Omental fat pad (tissue), 4 donors: ENCODE results near the gene TREML1. TPM values are rescaled to one million over a fixed set of nuclear protein-coding genes. Genes with fewer than 3 reads are reported as not detected.

ENCODE experiments used
- ATAC-seq: fragments of 150-250 bp; one replicate; pipeline ENCODE4 v1.9.1; 2016; ENCODE audit warnings: mild to moderate bottlenecking, moderate library complexity; ENCODE audit not compliant: low FRiP score
- DNase-seq: peaks from one replicate; pipeline ENCODE4 v3.0.0-alpha.2; 2019; ENCODE audit warnings: low spot score
- total RNA-seq, 4 donors: library from RNA; depleted of rRNA; stranded (reverse); fragments of >200 nt; gene quantifications; one replicate each; pipeline ENCODE4 v1.1.0, GENCODE V29; 2016
- TF ChIP-seq, protein P1 (sequence below), 3 donors: fragments of 450-650 bp; IDR thresholded peaks; one replicate each; pipeline ENCODE4 v1.5.1; 2016 to 2017; ENCODE audit warnings: antibody characterized with exemption in 3 of 3, mild to moderate bottlenecking in 3 of 3, moderate library complexity in 2 of 3

Gene TREML1, protein sequence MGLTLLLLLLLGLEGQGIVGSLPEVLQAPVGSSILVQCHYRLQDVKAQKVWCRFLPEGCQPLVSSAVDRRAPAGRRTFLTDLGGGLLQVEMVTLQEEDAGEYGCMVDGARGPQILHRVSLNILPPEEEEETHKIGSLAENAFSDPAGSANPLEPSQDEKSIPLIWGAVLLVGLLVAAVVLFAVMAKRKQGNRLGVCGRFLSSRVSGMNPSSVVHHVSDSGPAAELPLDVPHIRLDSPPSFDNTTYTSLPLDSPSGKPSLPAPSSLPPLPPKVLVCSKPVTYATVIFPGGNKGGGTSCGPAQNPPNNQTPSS
- total RNA-seq = 1 to 10 TPM in 1 of 4 donors, under 1 TPM in 1, not detected in 2; 0.56 to 5.3 TPM

DNA sequence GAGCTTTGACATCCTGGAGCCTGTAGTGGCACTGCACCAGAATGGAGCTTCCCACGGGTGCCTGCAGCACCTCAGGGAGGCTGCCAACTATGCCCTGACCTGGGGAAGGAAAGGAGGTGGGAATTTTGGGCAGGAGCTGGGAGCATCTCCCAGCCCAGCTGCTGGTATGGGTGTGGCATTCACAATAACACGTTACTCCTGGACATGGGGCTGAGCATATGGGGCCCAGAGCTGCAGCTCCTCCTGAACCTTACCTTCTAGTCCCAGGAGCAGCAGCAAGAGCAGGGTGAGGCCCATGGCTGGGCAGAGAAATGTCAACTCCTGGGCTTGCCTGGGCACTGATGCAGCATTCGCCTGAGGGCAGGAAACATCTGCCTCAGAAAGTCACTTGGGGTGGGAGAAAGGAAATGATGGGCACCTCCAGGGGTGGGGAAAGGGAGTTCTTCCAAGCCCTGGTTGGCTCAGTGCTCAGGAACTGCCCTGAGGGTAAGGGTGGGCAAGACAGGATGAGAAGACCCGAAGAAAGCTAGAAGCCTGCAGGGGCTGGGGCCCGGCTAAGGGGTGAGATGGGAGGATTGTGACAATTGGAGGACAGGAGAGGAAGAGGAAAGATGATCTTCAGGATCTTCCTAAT lies at the start of gene TREML1:
TSS of gene TREML1 (minus strand) at position 356 of the 634 bp plus-strand sequence. CDS start at position 297, 59 bp downstream.
- DNase-seq (no peak), ATAC-seq (no peak)
- TF ChIP-seq, protein P1, sequence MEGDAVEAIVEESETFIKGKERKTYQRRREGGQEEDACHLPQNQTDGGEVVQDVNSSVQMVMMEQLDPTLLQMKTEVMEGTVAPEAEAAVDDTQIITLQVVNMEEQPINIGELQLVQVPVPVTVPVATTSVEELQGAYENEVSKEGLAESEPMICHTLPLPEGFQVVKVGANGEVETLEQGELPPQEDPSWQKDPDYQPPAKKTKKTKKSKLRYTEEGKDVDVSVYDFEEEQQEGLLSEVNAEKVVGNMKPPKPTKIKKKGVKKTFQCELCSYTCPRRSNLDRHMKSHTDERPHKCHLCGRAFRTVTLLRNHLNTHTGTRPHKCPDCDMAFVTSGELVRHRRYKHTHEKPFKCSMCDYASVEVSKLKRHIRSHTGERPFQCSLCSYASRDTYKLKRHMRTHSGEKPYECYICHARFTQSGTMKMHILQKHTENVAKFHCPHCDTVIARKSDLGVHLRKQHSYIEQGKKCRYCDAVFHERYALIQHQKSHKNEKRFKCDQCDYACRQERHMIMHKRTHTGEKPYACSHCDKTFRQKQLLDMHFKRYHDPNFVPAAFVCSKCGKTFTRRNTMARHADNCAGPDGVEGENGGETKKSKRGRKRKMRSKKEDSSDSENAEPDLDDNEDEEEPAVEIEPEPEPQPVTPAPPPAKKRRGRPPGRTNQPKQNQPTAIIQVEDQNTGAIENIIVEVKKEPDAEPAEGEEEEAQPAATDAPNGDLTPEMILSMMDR (IDR thresholded peaks at IDR 0.05) = no peak

DNA sequence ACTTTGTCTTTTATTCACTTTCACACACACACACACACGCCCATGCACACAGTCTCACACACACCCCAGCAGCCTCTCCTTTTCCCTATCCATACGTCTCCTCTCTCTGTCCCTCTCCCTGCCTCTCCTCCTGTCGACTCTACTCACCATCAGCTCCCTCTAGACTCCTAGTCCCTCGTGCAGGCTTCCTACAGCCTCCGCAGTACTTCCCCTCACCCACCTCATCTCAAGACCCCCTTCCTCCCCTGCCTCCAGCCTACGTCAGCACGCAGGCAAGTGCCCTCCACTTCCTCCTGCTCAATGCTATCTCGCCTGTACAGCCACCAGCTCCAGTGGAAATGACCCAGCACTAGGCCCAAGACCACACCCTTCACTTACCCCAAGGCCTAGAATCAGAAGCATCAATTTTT lies 47.6 kb upstream of the TREML1 start:
- TF ChIP-seq, protein P1 (IDR thresholded peaks at IDR 0.05) = no peak
- ATAC-seq (no peak), DNase-seq (no peak)

DNA sequence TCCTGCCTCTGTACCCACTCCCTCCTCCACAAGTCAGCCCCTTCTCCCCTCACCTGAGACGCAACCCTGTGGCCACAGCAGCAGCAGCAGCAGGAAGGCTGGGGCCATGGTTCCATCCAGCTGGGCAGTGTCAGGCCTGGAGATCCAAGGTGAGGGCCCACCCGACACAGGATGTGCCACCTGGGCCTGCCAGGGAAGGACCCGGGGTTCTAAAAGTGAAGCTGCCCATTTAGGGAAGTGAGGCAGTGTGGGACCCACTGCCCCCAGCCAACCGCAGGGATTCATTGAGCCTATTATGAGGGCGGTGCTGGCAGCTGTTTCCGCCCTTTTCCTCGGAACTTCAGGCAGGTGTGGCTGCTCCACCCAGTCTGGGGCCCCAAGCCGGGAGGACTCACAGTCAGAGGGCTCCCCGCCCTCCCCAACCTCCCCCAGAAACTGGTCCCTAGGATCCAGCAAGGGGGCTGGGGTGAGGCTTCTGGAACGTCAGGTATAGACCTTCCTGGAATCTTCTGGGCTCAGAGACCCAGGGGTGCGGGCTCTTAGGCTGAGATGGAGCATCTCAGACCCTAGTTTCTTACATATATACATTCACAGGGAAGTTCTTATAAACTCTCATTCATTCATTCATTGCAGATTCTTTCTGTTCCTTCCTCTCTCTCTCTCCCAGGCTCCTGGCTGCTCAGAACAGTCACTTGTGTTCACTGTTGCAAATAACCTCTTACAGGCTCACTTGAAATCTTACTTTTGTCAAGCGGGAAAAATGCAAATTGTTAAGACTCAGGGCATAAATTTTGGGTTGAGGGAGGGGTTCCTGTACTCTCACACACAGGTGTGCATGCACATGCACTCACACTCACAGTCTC lies 47.0 kb upstream of the TREML1 start, which contains the start of gene TREML2:
TSS of gene TREML2 (minus strand) at position 249 of the 863 bp plus-strand sequence. CDS start at position 108, 141 bp downstream.
- ATAC-seq (no peak), DNase-seq (no peak)
- TF ChIP-seq, protein P1 (IDR thresholded peaks at IDR 0.05) = no peak

DNA sequence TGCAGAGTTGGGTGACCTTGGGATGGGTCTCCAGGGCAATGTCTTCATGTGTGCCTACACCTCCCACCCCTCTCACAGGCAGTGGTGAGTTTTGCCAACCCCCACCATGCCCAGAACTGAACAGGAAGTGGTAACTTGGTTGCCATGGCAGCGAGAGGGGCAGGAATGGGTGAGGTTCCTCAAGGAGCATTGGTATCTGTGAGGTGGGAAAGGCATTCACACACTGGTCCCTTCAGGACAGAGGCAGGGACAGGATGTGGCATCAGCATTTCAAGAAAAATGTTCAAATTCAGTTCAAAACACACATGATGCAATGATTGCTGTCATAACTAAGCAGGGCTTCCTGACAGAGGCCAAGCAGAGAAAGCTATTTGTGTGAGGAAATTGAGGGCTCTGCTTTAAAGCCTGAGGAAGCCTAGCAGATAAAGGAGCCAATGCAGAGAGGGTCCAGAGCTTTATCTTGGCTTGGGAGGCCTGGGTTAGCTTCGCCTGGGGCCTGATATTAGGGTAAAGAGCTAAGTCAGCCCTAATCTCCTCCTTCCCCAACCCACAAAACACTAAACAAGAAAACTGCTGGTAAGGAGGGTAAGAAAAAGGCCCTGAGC lies 46.3 kb upstream of the TREML1 start:
- TF ChIP-seq, protein P1 (IDR thresholded peaks at IDR 0.05) = no peak
- no peak for DNase-seq
- no peak for ATAC-seq

DNA sequence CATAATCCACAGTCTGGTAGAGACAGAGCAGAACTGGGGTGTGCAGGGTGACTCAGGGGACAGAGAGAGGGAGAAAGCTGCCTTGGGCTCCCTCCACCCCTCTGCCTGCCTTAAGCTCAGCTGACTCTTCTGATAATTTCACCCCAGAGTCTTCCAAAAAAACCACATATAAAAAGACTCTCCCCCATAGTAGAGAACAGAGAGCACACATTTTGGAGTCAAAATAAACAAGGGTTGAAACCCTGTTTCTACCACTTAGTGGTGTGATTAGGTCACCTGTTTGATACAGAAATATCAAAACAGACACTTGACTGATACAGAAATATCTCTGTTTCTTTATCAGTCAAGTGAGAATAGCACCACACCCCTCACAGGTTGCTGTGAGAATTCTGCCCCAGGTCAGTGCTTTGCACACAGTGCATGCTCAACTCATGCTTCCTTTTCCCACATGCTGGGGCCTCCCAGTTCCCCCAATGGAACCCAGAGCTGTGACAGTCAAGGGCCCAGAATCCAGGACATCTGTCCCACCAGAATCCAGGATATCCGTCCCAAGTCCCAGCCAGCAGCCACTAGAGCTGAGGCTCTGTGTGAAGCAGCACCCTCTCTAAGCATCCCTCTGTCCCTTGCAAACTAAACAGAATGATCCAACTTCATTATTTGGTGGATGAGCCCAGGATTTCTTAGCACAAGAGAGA lies 45.6 kb upstream of the TREML1 start:
- TF ChIP-seq, protein P1 (IDR thresholded peaks at IDR 0.05) = no peak
- ATAC-seq (no peak), DNase-seq (no peak)

DNA sequence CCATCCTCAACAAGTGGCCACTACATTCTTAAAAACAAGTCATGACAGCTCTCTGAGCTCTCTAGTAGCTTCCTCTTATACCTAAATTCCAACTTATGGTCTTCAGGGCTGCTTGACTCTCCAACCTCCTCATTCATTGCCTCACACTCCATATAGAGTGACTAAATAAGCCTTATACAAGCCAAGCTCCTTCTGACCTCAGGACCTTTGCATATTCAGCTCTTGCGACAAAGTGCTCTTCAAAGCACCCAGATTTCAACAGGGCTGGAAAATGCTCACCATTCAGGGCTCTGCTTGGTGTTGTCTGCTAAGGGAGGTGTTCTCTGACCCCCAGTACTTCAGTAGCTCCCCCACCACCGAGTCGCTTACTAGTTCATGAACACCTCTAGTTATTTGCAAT lies 43.1 kb upstream of the TREML1 start:
- no peak for ATAC-seq
- TF ChIP-seq, protein P1 (IDR thresholded peaks at IDR 0.05) = no peak
- no peak for DNase-seq
